Measurements from ENCODE around the gene TEX101. TPM values are rescaled to one million over a fixed set of nuclear protein-coding genes. Genes with fewer than 3 reads are reported as not detected.

The TEX101 gene
- total RNA-seq, 1 experiment from 2014 or later = not detected

GRCh38 chr19:43463381-43464133, 48.9 kb downstream of the TEX101 start:
- H3K14ac ChIP-seq (ENCODE audit: insufficient read depth, low read length) = no peak overlapping the region
- TF ChIP-seq CTCF (conservative IDR thresholded peaks at IDR 0.05) = no peak
- H3K4me2 ChIP-seq (ENCODE audit: insufficient read depth, insufficient read length, low read length) = peak overlapping the region; percentile 78
- H3K23ac ChIP-seq (ENCODE audit: insufficient read length, low read depth, low read length) = no peak overlapping the region
- H4K91ac ChIP-seq (ENCODE audit: insufficient read length, low read depth, low read length) = no peak overlapping the region
- H3K9me3 Mint-ChIP-seq = no peaks in the 10 kb centered on the region
- no peak overlapping the region for H2BK120ac ChIP-seq (ENCODE audit: low read depth, low read length, poor library complexity, severe bottlenecking)
- no peak overlapping the region for H2BK12ac ChIP-seq (ENCODE audit: insufficient read length, low read depth, low read length)
- H3K27ac ChIP-seq (ENCODE audit: insufficient read length, low read depth, low read length) = no peak overlapping the region
- no peaks in the 10 kb centered on the region for H3K79me1 ChIP-seq (ENCODE audit: insufficient read depth, low read depth, low read length, poor library complexity, severe bottlenecking)
- H2AFZ ChIP-seq (ENCODE audit: low read length) = no peak overlapping the region
- no peak overlapping the region for H3K56ac ChIP-seq (ENCODE audit: insufficient read length, low read depth, low read length)
- H3K27me3 ChIP-seq (ENCODE audit: insufficient read depth, low read length) = no peaks in the 10 kb centered on the region; the same call in 1 of the 2 replicates
- no peak overlapping the region for H2BK5ac ChIP-seq (ENCODE audit: insufficient read length, low read length)
- H3K4ac ChIP-seq (ENCODE audit: low read depth, low read length) = no peak overlapping the region
- H4K20me1 ChIP-seq (ENCODE audit: control insufficient read depth, insufficient read depth, insufficient read length) = no peaks in the 10 kb centered on the region
- H3K79me2 ChIP-seq (ENCODE audit: insufficient read depth, low read length) = no peaks in the 10 kb centered on the region
- peaks cover 48% of the 10 kb centered on the region for H3K27me3 Mint-ChIP-seq (ENCODE audit: low read depth)
- H3K27ac Mint-ChIP-seq = peak overlapping the region; percentile 62 to 99 (median 95); a peak in 5 of 7 replicates
- H3K36me3 Mint-ChIP-seq (ENCODE audit: insufficient read depth in 1 of 3, low read depth in 3 of 3) = no peaks in the 10 kb centered on the region; a peak in 2 of 7 replicates
- no peak overlapping the region for H2AK5ac ChIP-seq (ENCODE audit: insufficient read length, low read length)
- WGBS (ENCODE audit: extremely low coverage, insufficient read length, low lambda C conversion rate) = no CpG with 5 or more reads among the region's 57 CpGs
- H3K4me1 Mint-ChIP-seq = peaks cover 11 to 14% of the 10 kb centered on the region in 2 experiments; a peak in 3 of 4 replicates
- H2BK15ac ChIP-seq (ENCODE audit: low read depth, low read length) = no peak overlapping the region
- H4K5ac ChIP-seq (ENCODE audit: insufficient read length, low read depth, low read length) = no peak overlapping the region
- H4K8ac ChIP-seq (replicated peaks; ENCODE audit: insufficient read length, low read depth, low read length) = no peak overlapping the region
- no peak overlapping the region for H3K9ac ChIP-seq (ENCODE audit: extremely low read depth, insufficient read length, low read length)
- H3K23me2 ChIP-seq (ENCODE audit: insufficient read length, low read depth, low read length, poor library complexity, severe bottlenecking) = peaks cover 11% of the 10 kb centered on the region
- H2BK20ac ChIP-seq (ENCODE audit: low read depth, low read length, poor library complexity, severe bottlenecking) = no peak overlapping the region
- peak; percentile 99 for DNase-seq
- no peak overlapping the region for H3K18ac ChIP-seq (ENCODE audit: insufficient read length, low read depth, low read length)
- H3K4me3 Mint-ChIP-seq = peak overlapping the region; percentile 81 to 91
- H3K4me1 ChIP-seq (ENCODE audit: insufficient read depth, low read length) = no peaks in the 10 kb centered on the region
- H3K9me3 ChIP-seq (ENCODE audit: control insufficient read depth, low read depth, low read length) = no peaks in the 10 kb centered on the region
- H3T11ph ChIP-seq (ENCODE audit: low read length) = no peak overlapping the region

Data from H9 (cell line).